Stimulated activated naive B cell treated with anti-CD40 and anti-IgM and Interleukin-4, amounts not matched to agents 10 μg/mL and 1 μg/mL and 100 μg/mL, for 72 hours (primary cell): Measurements from ENCODE around the gene PTPRT.

Source experiments
- ATAC-seq, 2 donors: fragments of 150-1000 bp; cut with Tn5 transposase; replicated peaks; 2 replicates each; pipeline ENCODE4 v1.10.0; 2021; ENCODE audit warnings: moderate library complexity in 1 of 2
- DNase-seq: peaks from one replicate; pipeline ENCODE4 v3.0.0; 2021
- H3K27ac Mint-ChIP-seq: one replicate; pipeline ENCODE4 v1.8.0; 2022; ENCODE audit warnings: mild to moderate bottlenecking, mixed read lengths
- H3K27me3 Mint-ChIP-seq, 2 donors: one replicate each; pipeline ENCODE4 v1.8.0; 2022; ENCODE audit warnings: mixed read lengths in 2 of 2
- H3K36me3 Mint-ChIP-seq, 2 donors: one replicate each; pipeline ENCODE4 v1.8.0; 2022; ENCODE audit warnings: mixed read lengths in 2 of 2, mild to moderate bottlenecking in 1 of 2
- H3K4me1 Mint-ChIP-seq, 2 donors: one replicate each; pipeline ENCODE4 v1.8.0; 2022; ENCODE audit warnings: mixed read lengths in 2 of 2, mild to moderate bottlenecking in 1 of 2
- H3K4me3 Mint-ChIP-seq, 2 donors: one replicate each; pipeline ENCODE4 v1.8.0; 2022; ENCODE audit warnings: mild to moderate bottlenecking in 2 of 2, mixed read lengths in 2 of 2, moderate library complexity in 1 of 2
- H3K9me3 Mint-ChIP-seq, 2 donors: one replicate each; pipeline ENCODE4 v1.8.0; 2022; ENCODE audit warnings: mixed read lengths in 2 of 2, mild to moderate bottlenecking in 1 of 2

Gene PTPRT

GRCh38 chr20:42978184-42978974, 211.3 kb downstream of the PTPRT start:
- H3K27me3 Mint-ChIP-seq: no peaks in the 10 kb centered on the region
- no peak for DNase-seq
- no peak overlapping the region for H3K27ac Mint-ChIP-seq
- H3K4me1 Mint-ChIP-seq: no peaks in the 10 kb centered on the region
- no peak for ATAC-seq
- H3K4me3 Mint-ChIP-seq: no peak overlapping the region
- peaks cover 5% of the 10 kb centered on the region in 2 donors for H3K9me3 Mint-ChIP-seq
- no peaks in the 10 kb centered on the region for H3K36me3 Mint-ChIP-seq

GRCh38 chr20:42975974-42976373, 213.7 kb downstream of the PTPRT start:
- DNase-seq (no peak), ATAC-seq (no peak)
- Mint-ChIP-seq H3K27ac (no peak overlapping the region), H3K4me1 (no peaks in the 10 kb centered on the region), H3K9me3 (peaks cover 0 to 5% of the 10 kb centered on the region in 2 donors), H3K27me3 (no peaks in the 10 kb centered on the region), H3K4me3 (no peak overlapping the region), H3K36me3 (no peaks in the 10 kb centered on the region)

- DNase-seq: no peak
- no peaks in the 10 kb centered on the region for H3K36me3 Mint-ChIP-seq
- ATAC-seq: no peak
- H3K9me3 Mint-ChIP-seq: peaks cover 0 to 5% of the 10 kb centered on the region in 2 donors
- no peak overlapping the region for H3K27ac Mint-ChIP-seq
- no peaks in the 10 kb centered on the region for H3K4me1 Mint-ChIP-seq
- no peaks in the 10 kb centered on the region for H3K27me3 Mint-ChIP-seq
- H3K4me3 Mint-ChIP-seq: no peak overlapping the region
Measured at GRCh38 chr20:42974347-42974746, 215.4 kb downstream of the PTPRT start.

- ATAC-seq: no peak
- no peaks in the 10 kb centered on the region for H3K27me3 Mint-ChIP-seq
- no peak overlapping the region for H3K27ac Mint-ChIP-seq
- H3K9me3 Mint-ChIP-seq: peaks cover 0 to 3% of the 10 kb centered on the region in 2 donors
- DNase-seq: no peak
- no peak overlapping the region for H3K4me3 Mint-ChIP-seq
- H3K36me3 Mint-ChIP-seq: no peaks in the 10 kb centered on the region
- no peaks in the 10 kb centered on the region for H3K4me1 Mint-ChIP-seq
Measured at GRCh38 chr20:42972591-42972990, 217.1 kb downstream of the PTPRT start.

- Mint-ChIP-seq H3K9me3 (peaks cover 0 to 3% of the 10 kb centered on the region in 2 donors), H3K27me3 (no peaks in the 10 kb centered on the region), H3K27ac (no peak overlapping the region), H3K4me3 (no peak overlapping the region), H3K36me3 (no peaks in the 10 kb centered on the region), H3K4me1 (no peaks in the 10 kb centered on the region)
- ATAC-seq: no peak
- no peak for DNase-seq
Measured at GRCh38 chr20:42968746-42969145, 221.0 kb downstream of the PTPRT start.

GRCh38 chr20:42963796-42964195, 225.9 kb downstream of the PTPRT start:
- no peak for ATAC-seq
- Mint-ChIP-seq H3K4me1 (no peaks in the 10 kb centered on the region), H3K9me3 (peaks cover 0 to 3% of the 10 kb centered on the region in 2 donors), H3K36me3 (no peaks in the 10 kb centered on the region), H3K4me3 (no peak overlapping the region), H3K27me3 (peaks cover 0 to 3% of the 10 kb centered on the region in 2 donors), H3K27ac (no peak overlapping the region)
- no peak for DNase-seq

- ATAC-seq (no peak), DNase-seq (no peak)
- Mint-ChIP-seq H3K4me3 (no peak overlapping the region), H3K4me1 (no peaks in the 10 kb centered on the region), H3K27me3 (peaks cover 0 to 3% of the 10 kb centered on the region in 2 donors), H3K9me3 (peaks cover 0 to 3% of the 10 kb centered on the region in 2 donors), H3K27ac (no peak overlapping the region), H3K36me3 (no peaks in the 10 kb centered on the region)
Measured at GRCh38 chr20:42961771-42962170, 227.9 kb downstream of the PTPRT start.

- H3K27ac Mint-ChIP-seq: no peak overlapping the region
- peaks cover 0 to 2% of the 10 kb centered on the region in 2 donors for H3K9me3 Mint-ChIP-seq
- ATAC-seq (no peak), DNase-seq (no peak)
- H3K4me1 Mint-ChIP-seq: no peaks in the 10 kb centered on the region
- H3K27me3 Mint-ChIP-seq: peaks cover 0 to 3% of the 10 kb centered on the region in 2 donors
- no peaks in the 10 kb centered on the region for H3K36me3 Mint-ChIP-seq
- H3K4me3 Mint-ChIP-seq: no peak overlapping the region
Measured at GRCh38 chr20:42959996-42960395, 229.7 kb downstream of the PTPRT start.

GRCh38 chr20:42958367-42959069, 231.2 kb downstream of the PTPRT start:
- Mint-ChIP-seq H3K36me3 (no peaks in the 10 kb centered on the region), H3K4me1 (no peaks in the 10 kb centered on the region), H3K27me3 (peaks cover 0 to 3% of the 10 kb centered on the region in 2 donors), H3K27ac (no peak overlapping the region), H3K4me3 (no peak overlapping the region), H3K9me3 (peaks cover 0 to 2% of the 10 kb centered on the region in 2 donors)
- no peak for DNase-seq
- no peak for ATAC-seq

GRCh38 chr20:42957704-42958095, 232.0 kb downstream of the PTPRT start:
- DNase-seq (no peak), ATAC-seq (no peak)
- Mint-ChIP-seq H3K9me3 (peaks cover 0 to 2% of the 10 kb centered on the region in 2 donors), H3K27me3 (peaks cover 0 to 3% of the 10 kb centered on the region in 2 donors), H3K4me3 (no peak overlapping the region), H3K27ac (no peak overlapping the region), H3K36me3 (no peaks in the 10 kb centered on the region), H3K4me1 (no peaks in the 10 kb centered on the region)

- H3K4me1 Mint-ChIP-seq: no peaks in the 10 kb centered on the region
- no peak overlapping the region for H3K27ac Mint-ChIP-seq
- no peak overlapping the region for H3K4me3 Mint-ChIP-seq
- ATAC-seq: no peak
- peaks cover 0 to 3% of the 10 kb centered on the region in 2 donors for H3K27me3 Mint-ChIP-seq
- H3K36me3 Mint-ChIP-seq: no peaks in the 10 kb centered on the region
- H3K9me3 Mint-ChIP-seq: peaks cover 0 to 2% of the 10 kb centered on the region in 2 donors
- no peak for DNase-seq
Measured at GRCh38 chr20:42957018-42957703, 232.5 kb downstream of the PTPRT start.

- H3K4me3 Mint-ChIP-seq: no peak overlapping the region
- ATAC-seq (no peak), DNase-seq (no peak)
- H3K36me3 Mint-ChIP-seq: no peaks in the 10 kb centered on the region
- peaks cover 0 to 5% of the 10 kb centered on the region in 2 donors for H3K9me3 Mint-ChIP-seq
- H3K27me3 Mint-ChIP-seq: peaks cover 0 to 3% of the 10 kb centered on the region in 2 donors
- no peak overlapping the region for H3K27ac Mint-ChIP-seq
- H3K4me1 Mint-ChIP-seq: no peaks in the 10 kb centered on the region
Measured at GRCh38 chr20:42955713-42956112, 234.0 kb downstream of the PTPRT start.

GRCh38 chr20:42954951-42955350, 234.8 kb downstream of the PTPRT start:
- Mint-ChIP-seq H3K27ac (no peak overlapping the region), H3K4me3 (no peak overlapping the region), H3K9me3 (peaks cover 0 to 5% of the 10 kb centered on the region in 2 donors), H3K4me1 (no peaks in the 10 kb centered on the region), H3K27me3 (peaks cover 0 to 3% of the 10 kb centered on the region in 2 donors), H3K36me3 (no peaks in the 10 kb centered on the region)
- ATAC-seq: no peak
- no peak for DNase-seq

GRCh38 chr20:42949950-42950349, 239.8 kb downstream of the PTPRT start:
- DNase-seq: no peak
- Mint-ChIP-seq H3K4me1 (no peaks in the 10 kb centered on the region), H3K4me3 (no peak overlapping the region), H3K27me3 (no peaks in the 10 kb centered on the region), H3K36me3 (no peaks in the 10 kb centered on the region), H3K9me3 (peaks cover 8 to 16% of the 10 kb centered on the region in 2 donors), H3K27ac (no peak overlapping the region)
- no peak for ATAC-seq
